Ecto neural progenitor cell (in vitro differentiated cells): ENCODE measurements around the gene TOM1L1.
A peak's percentile ranks its signal among the peaks of the same experiment; 100 is the strongest.

Experiments used
- DNase-seq: peaks from one replicate; pipeline ENCODE4 v3.0.0-alpha.2; 2018; ENCODE audit warnings: low spot score

The TOM1L1 gene

GRCh38 chr17:54898576-54898975, 2.1 kb upstream of the TOM1L1 start:
- no peak for DNase-seq

- DNase-seq = no peak
These were observed 1.5 kb upstream of the TOM1L1 start for GRCh38 chr17:54899201-54899600.

- DNase-seq = peak; percentile 62
These were observed 763 bp upstream of the TOM1L1 start for GRCh38 chr17:54899721-54900456.

GRCh38 chr17:54901230-54901822, 674 bp downstream of the TOM1L1 start:
- no peak for DNase-seq

GRCh38 chr17:54902017-54902416, 1.4 kb downstream of the TOM1L1 start:
- no peak for DNase-seq

GRCh38 chr17:54902611-54903010, 2.0 kb downstream of the TOM1L1 start:
- DNase-seq = no peak

- no peak for DNase-seq
These were observed 2.7 kb downstream of the TOM1L1 start for GRCh38 chr17:54903375-54903774.

GRCh38 chr17:54906683-54907082, 6.0 kb downstream of the TOM1L1 start:
- no peak for DNase-seq

- no peak for DNase-seq
These were observed 6.7 kb downstream of the TOM1L1 start for GRCh38 chr17:54907376-54907775.

GRCh38 chr17:54909766-54910165, 9.1 kb downstream of the TOM1L1 start:
- no peak for DNase-seq

GRCh38 chr17:54916721-54917120, 16.1 kb downstream of the TOM1L1 start:
- no peak for DNase-seq

GRCh38 chr17:54919425-54919824, 18.8 kb downstream of the TOM1L1 start:
- no peak for DNase-seq

- no peak for DNase-seq
These were observed 20.2 kb downstream of the TOM1L1 start for GRCh38 chr17:54920819-54921218.

GRCh38 chr17:54924405-54924804, 23.8 kb downstream of the TOM1L1 start:
- no peak for DNase-seq

- DNase-seq = no peak
These were observed 26.9 kb downstream of the TOM1L1 start for GRCh38 chr17:54927525-54927924.

- no peak for DNase-seq
These were observed 32.1 kb downstream of the TOM1L1 start for GRCh38 chr17:54932711-54933110.

- DNase-seq = no peak
These were observed 33.3 kb downstream of the TOM1L1 start for GRCh38 chr17:54933921-54934320.

GRCh38 chr17:54935471-54935870, 34.8 kb downstream of the TOM1L1 start:
- DNase-seq = no peak

GRCh38 chr17:54937018-54937417, 36.4 kb downstream of the TOM1L1 start:
- DNase-seq = no peak

- no peak for DNase-seq
These were observed 36.8 kb downstream of the TOM1L1 start for GRCh38 chr17:54937426-54937825.

- no peak for DNase-seq
These were observed 40.6 kb downstream of the TOM1L1 start for GRCh38 chr17:54941285-54941684.

GRCh38 chr17:54944796-54945195, 44.1 kb downstream of the TOM1L1 start:
- DNase-seq = no peak

GRCh38 chr17:54945231-54945630, 44.6 kb downstream of the TOM1L1 start:
- DNase-seq = no peak

- no peak for DNase-seq
These were observed 45.0 kb downstream of the TOM1L1 start for GRCh38 chr17:54945671-54946070.
